Measurements from ENCODE around the gene ZNF473.
"Not testable (repeated sequence)": the region's sequence is repeated elsewhere in the genome, so short reads cannot be mapped to it uniquely, and the experiment has no call there.

Gene ZNF473

DNA sequence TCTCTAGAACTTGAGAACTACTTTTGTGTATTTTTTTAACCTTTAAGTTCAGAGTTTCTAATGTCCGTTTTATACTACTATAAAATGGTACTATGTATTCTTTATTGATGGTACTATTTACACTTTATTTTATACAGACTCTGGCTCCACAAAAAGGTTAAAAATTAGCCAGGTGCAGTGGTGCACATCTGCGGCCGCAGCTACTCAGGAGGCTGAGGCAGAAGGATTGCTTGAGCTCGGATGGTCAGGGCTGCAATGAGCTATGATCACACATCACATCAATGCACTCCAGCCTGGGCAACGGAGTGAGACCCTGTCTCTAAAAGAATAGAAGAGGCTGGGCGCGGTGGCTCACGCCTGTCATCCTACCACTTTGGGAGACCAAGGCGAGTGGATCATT is 66.0 kb downstream of the ZNF473 start:
- not testable (repeated sequence) for H3K27ac ChIP-seq; DNase-seq (ENCODE audit: low spot score); H3K4me3 ChIP-seq

DNA sequence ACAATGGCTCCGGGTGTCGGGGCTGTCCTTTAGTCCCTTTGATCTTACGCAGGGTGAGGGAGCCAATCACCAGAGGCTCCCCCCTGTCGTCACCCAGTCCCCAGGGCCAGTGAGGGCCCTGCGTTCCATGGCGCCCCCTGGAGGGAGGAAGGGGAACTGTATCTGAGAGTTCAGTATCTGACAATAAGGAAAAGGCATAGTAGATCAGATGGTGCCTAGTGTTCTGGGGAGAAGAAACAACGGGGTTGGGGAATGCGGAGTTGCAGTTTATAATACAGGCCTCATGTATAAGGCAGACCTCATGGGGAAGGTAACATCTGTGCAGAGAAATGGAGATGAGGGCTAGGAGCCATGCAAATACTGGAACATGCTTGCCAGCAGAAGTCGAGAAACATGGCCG is 66.8 kb downstream of the ZNF473 start:
- not testable (repeated sequence) for H3K27ac ChIP-seq; H3K4me3 ChIP-seq; DNase-seq (ENCODE audit: low spot score)

DNA sequence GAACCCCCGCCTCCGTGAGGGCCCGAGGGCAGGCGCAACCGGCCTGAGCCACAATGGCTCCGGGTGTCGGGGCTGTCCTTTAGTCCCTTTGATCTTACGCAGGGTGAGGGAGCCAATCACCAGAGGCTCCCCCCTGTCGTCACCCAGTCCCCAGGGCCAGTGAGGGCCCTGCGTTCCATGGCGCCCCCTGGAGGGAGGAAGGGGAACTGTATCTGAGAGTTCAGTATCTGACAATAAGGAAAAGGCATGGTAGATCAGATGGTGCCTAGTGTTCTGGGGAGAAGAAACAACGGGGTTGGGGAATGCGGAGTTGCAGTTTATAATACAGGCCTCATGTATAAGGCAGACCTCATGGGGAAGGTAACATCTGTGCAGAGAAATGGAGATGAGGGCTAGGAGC is 72.1 kb downstream of the ZNF473 start:
- H3K27ac ChIP-seq; DNase-seq (ENCODE audit: low spot score); H3K4me3 ChIP-seq: not testable (repeated sequence)

DNA sequence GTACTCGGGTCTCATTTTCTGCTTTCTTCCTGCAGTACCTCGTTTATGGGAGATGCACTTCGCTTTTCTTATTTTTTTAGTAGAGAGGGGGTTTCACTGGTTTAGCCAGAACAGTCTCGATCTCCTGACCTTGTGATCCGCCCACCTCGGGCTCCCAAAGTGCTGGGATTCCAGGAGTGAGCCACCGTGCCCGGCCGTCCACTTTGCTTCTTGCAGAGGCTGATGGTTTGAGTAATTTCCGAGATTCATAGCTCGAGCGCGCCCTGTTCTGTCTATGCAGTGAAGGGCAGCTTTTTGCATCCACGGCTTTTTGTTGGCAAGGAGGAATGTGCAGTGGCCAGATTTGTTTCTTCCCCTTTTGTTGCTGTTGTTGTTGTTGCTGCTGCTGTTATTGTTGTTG is 73.1 kb downstream of the ZNF473 start:
- not testable (repeated sequence) for H3K27ac ChIP-seq; H3K4me3 ChIP-seq; DNase-seq (ENCODE audit: low spot score)

DNA sequence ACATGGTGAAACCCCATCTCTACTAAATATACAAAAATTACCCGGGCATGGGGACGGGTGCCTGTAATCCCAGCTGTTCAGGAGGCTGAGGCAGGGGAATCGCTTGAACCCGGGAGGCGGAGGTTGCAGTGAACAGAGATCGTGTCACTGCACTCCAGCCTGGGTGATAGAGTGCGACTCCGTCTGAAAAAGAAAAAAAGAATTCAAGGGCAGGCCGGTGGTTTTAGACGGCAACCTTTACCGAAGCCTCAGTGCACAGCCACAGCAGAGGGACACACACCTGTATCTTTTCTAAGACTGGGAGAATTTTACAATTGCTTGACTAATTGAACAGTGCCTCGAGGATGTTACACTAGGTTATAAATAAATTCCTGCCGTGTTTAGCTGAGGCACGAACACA is 73.9 kb downstream of the ZNF473 start:
- not testable (repeated sequence) for DNase-seq (ENCODE audit: low spot score); H3K4me3 ChIP-seq; H3K27ac ChIP-seq

DNA sequence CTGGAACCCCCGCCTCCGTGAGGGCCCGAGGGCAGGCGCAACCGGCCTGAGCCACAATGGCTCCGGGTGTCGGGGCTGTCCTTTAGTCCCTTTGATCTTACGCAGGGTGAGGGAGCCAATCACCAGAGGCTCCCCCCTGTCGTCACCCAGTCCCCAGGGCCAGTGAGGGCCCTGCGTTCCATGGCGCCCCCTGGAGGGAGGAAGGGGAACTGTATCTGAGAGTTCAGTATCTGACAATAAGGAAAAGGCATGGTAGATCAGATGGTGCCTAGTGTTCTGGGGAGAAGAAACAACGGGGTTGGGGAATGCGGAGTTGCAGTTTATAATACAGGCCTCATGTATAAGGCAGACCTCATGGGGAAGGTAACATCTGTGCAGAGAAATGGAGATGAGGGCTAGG is 75.1 kb downstream of the ZNF473 start:
- not testable (repeated sequence) for DNase-seq (ENCODE audit: low spot score); H3K4me3 ChIP-seq; H3K27ac ChIP-seq
